NT2/D1 (cell line): ENCODE data around the gene MLXIP.

Experiments used
- YY1 ChIP-seq: IDR thresholded peaks from 2 replicates; pipeline ENCODE4 v1.6.1; 2011; ENCODE audit not compliant: insufficient read length, insufficient read depth
- ZNF274 ChIP-seq: IDR thresholded peaks from 2 replicates; pipeline ENCODE4 v1.6.1; 2011; ENCODE audit warnings: mild to moderate bottlenecking, low read depth, low read length

DNA sequence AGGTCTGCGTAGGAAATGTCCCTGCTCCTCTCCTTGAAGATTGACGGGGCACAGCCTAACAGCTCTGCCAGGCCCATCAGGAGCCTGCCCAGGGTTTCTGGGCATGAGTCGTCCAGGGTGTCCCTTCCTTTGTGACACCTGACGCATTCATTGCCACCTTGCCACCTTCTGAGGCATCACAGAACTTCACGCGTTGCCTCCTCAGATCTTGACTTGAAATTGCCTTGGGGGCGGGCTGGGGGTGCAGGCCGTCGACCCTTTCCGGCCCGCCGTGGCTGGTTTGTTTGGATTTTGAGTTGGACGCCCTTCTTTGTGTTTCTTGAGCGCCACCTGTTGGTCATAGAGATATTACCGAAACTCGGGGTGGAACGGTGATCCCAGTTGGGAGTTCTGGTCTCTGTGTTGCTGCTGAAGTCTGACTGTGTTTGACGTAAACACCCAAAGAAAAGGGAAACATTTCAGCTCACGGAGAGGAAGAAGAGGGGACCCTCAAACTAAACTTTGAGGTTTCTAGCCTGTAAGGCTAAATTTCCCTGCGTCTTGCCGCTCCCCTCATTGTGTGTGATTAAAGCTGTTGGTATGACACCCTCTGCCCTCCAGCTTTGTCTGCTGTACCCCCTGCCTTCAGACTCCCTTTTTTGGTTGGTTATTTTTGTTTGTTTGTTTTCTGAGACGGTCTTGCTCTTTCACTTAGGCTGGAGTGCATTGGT lies 44.6 kb downstream of the MLXIP start:
- TF ChIP-seq ZNF274 (no peak), YY1 (no peak)
